Stimulated activated memory B cell treated with anti-CD40 and anti-IgM and Interleukin-4, amounts not matched to agents 10 μg/mL and 1 μg/mL and 100 μg/mL, for 72 hours (primary cell): ENCODE results near the gene CENPL.

Experiments used
- ATAC-seq: fragments of 150-1000 bp; cut with Tn5 transposase; 2 replicates; pipeline ENCODE4 v1.10.0; 2021
- H3K27ac Mint-ChIP-seq: one replicate; pipeline ENCODE4 v1.8.0; 2022; ENCODE audit warnings: mild to moderate bottlenecking, mixed read lengths
- H3K27me3 Mint-ChIP-seq: one replicate; pipeline ENCODE4 v1.8.0; 2022; ENCODE audit warnings: mixed read lengths
- H3K36me3 Mint-ChIP-seq: one replicate; pipeline ENCODE4 v1.8.0; 2022; ENCODE audit warnings: mixed read lengths
- H3K4me1 Mint-ChIP-seq: one replicate; pipeline ENCODE4 v1.8.0; 2022; ENCODE audit warnings: mixed read lengths
- H3K4me3 Mint-ChIP-seq: one replicate; pipeline ENCODE4 v1.8.0; 2022; ENCODE audit warnings: mild to moderate bottlenecking, moderate library complexity, mixed read lengths
- H3K9me3 Mint-ChIP-seq: one replicate; pipeline ENCODE4 v1.8.0; 2022; ENCODE audit warnings: mixed read lengths

CENPL gene

DNA sequence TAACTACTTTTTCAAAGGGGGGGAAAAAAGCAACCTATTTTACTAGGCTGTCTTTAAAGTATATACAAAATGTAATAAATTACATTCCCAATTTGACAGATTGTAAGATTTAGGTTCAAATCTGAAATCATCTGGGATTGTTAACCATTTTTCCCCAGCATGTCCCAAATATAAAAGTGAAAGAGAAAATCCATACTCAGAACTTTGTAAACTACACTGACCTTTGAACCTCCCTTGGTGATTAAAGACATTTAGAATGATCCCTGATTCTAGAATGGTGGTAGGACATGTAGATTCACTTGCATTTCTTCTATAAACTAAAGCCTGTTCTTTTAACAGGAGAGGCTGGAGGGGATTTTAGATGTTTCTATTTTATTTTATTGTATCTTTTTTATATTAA, 70.9 kb downstream of the CENPL start:
- Mint-ChIP-seq H3K27ac (no peak overlapping the region), H3K36me3 (peaks cover 37% of the 10 kb centered on the region), H3K4me1 (no peaks in the 10 kb centered on the region)

More for the DNA sequence above, 70.9 kb downstream of the CENPL start:
- no peak overlapping the region for H3K4me3 Mint-ChIP-seq
- no peaks in the 10 kb centered on the region for H3K27me3 Mint-ChIP-seq
- ATAC-seq: no peak
- H3K9me3 Mint-ChIP-seq: no peaks in the 10 kb centered on the region
